Measurements from ENCODE around the gene ELFN1. TPM values are rescaled to one million over a fixed set of nuclear protein-coding genes. Genes with fewer than 3 reads are reported as not detected.

ELFN1 gene
- total RNA-seq, 1 donor from 2014 or later = 0.20 TPM

- intact Hi-C loops (cut with micrococcal nuclease) = no loop called here
Observed at GRCh38 chr7:1675036-1675671, 5.1 kb downstream of the ELFN1 start.

GRCh38 chr7:1675673-1676549 is 5.8 kb downstream of the ELFN1 start:
- intact Hi-C loops (cut with micrococcal nuclease) = no loop called here

- intact Hi-C loops (cut with micrococcal nuclease) = no loop called here
Observed at GRCh38 chr7:1676550-1677078, 6.5 kb downstream of the ELFN1 start.

- intact Hi-C loops (cut with micrococcal nuclease) = no loop called here
Observed at GRCh38 chr7:1677206-1678080, 7.4 kb downstream of the ELFN1 start.

- intact Hi-C loops (cut with micrococcal nuclease) = no loop called here
Observed at GRCh38 chr7:1678081-1678543, 8.0 kb downstream of the ELFN1 start.

- intact Hi-C loops (cut with micrococcal nuclease) = no loop called here
Observed at GRCh38 chr7:1678571-1679325, 8.7 kb downstream of the ELFN1 start.

- intact Hi-C loops (cut with micrococcal nuclease) = no loop called here
Observed at GRCh38 chr7:1679326-1679965, 9.4 kb downstream of the ELFN1 start.

- intact Hi-C loops (cut with micrococcal nuclease) = no loop called here
Observed at GRCh38 chr7:1679966-1680730, 10.1 kb downstream of the ELFN1 start.

GRCh38 chr7:1681581-1681980 is 11.5 kb downstream of the ELFN1 start:
- intact Hi-C loops (cut with micrococcal nuclease) = no loop called here

- intact Hi-C loops (cut with micrococcal nuclease) = no loop called here
Observed at GRCh38 chr7:1685000-1685624, 15.0 kb downstream of the ELFN1 start.

GRCh38 chr7:1688542-1688941 is 18.5 kb downstream of the ELFN1 start:
- intact Hi-C loops (cut with micrococcal nuclease) = no loop called here

GRCh38 chr7:1689311-1689710 is 19.2 kb downstream of the ELFN1 start:
- intact Hi-C loops (cut with micrococcal nuclease) = no loop called here

- intact Hi-C loops (cut with micrococcal nuclease) = no loop called here
Observed at GRCh38 chr7:1690359-1690958, 20.4 kb downstream of the ELFN1 start.

GRCh38 chr7:1691096-1691495 is 21.0 kb downstream of the ELFN1 start:
- intact Hi-C loops (cut with micrococcal nuclease) = no loop called here

- intact Hi-C loops (cut with micrococcal nuclease) = no loop called here
Observed at GRCh38 chr7:1691601-1692514, 21.8 kb downstream of the ELFN1 start.

- intact Hi-C loops (cut with micrococcal nuclease) = no loop called here
Observed at GRCh38 chr7:1692515-1693418, 22.7 kb downstream of the ELFN1 start.
